Mammary epithelial cell (primary cell): Measurements from ENCODE around the gene MAP3K14.

ENCODE experiments used
- EZH2 ChIP-seq: IDR thresholded peaks from 2 replicates; pipeline ENCODE4 v1.6.1; 2012; ENCODE audit warnings: low read length, inconsistent platforms, borderline replicate concordance
- TF ChIP-seq, protein P1 (sequence below), 2 donors: IDR thresholded peaks in 1 of 2; conservative IDR thresholded peaks in 1 of 2; 2 replicates each; pipeline ENCODE4 v1.5.1; 2011 to 2012; ENCODE audit warnings: inconsistent platforms in 2 of 2, low read length in 2 of 2, mild to moderate bottlenecking in 2 of 2, control low read depth in 1 of 2, low read depth in 1 of 2; ENCODE audit not compliant: insufficient read depth in 1 of 2; ENCODE audit errors: extremely low read depth in 1 of 2

DNA sequence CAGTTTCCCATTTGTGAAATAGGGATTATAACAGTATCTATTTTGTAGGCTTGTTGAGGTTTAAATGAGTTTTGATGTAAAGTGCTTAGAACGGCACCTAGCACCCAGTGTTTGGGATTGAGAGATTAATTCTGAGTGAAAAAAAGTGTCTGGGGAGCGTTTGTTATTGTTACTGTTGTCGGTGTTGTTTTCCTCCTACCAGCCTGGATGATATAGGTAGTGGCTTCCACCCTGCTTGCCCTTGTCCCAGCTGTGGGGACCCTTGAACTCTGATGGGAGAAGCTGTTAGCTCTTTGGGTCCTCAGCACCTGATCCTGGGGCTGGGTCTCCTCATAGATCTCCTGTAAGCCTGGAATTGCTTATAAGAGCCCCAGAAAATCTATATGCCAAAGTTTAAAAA is 90.2 kb downstream of the MAP3K14 start:
- TF ChIP-seq, protein P1, sequence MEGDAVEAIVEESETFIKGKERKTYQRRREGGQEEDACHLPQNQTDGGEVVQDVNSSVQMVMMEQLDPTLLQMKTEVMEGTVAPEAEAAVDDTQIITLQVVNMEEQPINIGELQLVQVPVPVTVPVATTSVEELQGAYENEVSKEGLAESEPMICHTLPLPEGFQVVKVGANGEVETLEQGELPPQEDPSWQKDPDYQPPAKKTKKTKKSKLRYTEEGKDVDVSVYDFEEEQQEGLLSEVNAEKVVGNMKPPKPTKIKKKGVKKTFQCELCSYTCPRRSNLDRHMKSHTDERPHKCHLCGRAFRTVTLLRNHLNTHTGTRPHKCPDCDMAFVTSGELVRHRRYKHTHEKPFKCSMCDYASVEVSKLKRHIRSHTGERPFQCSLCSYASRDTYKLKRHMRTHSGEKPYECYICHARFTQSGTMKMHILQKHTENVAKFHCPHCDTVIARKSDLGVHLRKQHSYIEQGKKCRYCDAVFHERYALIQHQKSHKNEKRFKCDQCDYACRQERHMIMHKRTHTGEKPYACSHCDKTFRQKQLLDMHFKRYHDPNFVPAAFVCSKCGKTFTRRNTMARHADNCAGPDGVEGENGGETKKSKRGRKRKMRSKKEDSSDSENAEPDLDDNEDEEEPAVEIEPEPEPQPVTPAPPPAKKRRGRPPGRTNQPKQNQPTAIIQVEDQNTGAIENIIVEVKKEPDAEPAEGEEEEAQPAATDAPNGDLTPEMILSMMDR (conservative IDR thresholded peaks at IDR 0.05 in 1 of 2, IDR thresholded peaks at IDR 0.05 in 1 of 2; ENCODE audit: extremely low read depth in 1 of 2, insufficient read depth in 1 of 2, low read depth in 1 of 2, low read length in 2 of 2), result no peak
- no peak for TF ChIP-seq EZH2
